Measurements from ENCODE around the gene IMMP1L.
A peak's percentile ranks its signal among the peaks of the same experiment; 100 is the strongest.

IMMP1L gene

GRCh38 chr11:31408201-31408600 lies 101.2 kb downstream of the IMMP1L start:
- no peak for DNase-seq (ENCODE audit: low read depth, low spot score)
- peak overlapping the region; percentile 9 for H3K27ac ChIP-seq

GRCh38 chr11:31404614-31405013 lies 104.8 kb downstream of the IMMP1L start:
- no peak for DNase-seq (ENCODE audit: low read depth, low spot score)

GRCh38 chr11:31397239-31397834 lies 112.1 kb downstream of the IMMP1L start:
- no peak for DNase-seq (ENCODE audit: low read depth, low spot score)

More at GRCh38 chr11:31404614-31405013, 104.8 kb downstream of the IMMP1L start:
- no peak overlapping the region for H3K27ac ChIP-seq

GRCh38 chr11:31387379-31387778 lies 122.0 kb downstream of the IMMP1L start:
- peak; percentile 20 for DNase-seq (ENCODE audit: low read depth, low spot score)
- no peak overlapping the region for H3K27ac ChIP-seq

More at GRCh38 chr11:31397239-31397834, 112.1 kb downstream of the IMMP1L start:
- H3K27ac ChIP-seq, result no peak overlapping the region

GRCh38 chr11:31383116-31383515 lies 126.3 kb downstream of the IMMP1L start:
- DNase-seq (ENCODE audit: low read depth, low spot score), result no peak
- no peak overlapping the region for H3K27ac ChIP-seq

All from epithelial cell of prostate (primary cell).